GM19438 (cell line): ENCODE measurements around the gene NCCRP1.
"Not testable (repeated sequence)": the region's sequence is repeated elsewhere in the genome, so short reads cannot be mapped to it uniquely, and the experiment has no call there.

ENCODE experiments used
- ATAC-seq: cut with Tn5 transposase; IDR thresholded peaks from one replicate; pipeline ENCODE4 v1.9.1; 2021; ENCODE audit warnings: low read depth; ENCODE audit not compliant: unreplicated experiment

NCCRP1 gene

GRCh38 chr19:39205449-39205764 lies 8.6 kb downstream of the NCCRP1 start:
- no peak for ATAC-seq

- no peak for ATAC-seq
Measured at GRCh38 chr19:39206122-39206521, 9.4 kb downstream of the NCCRP1 start.

GRCh38 chr19:39207293-39207836 lies 10.6 kb downstream of the NCCRP1 start:
- no peak for ATAC-seq

- no peak for ATAC-seq
Measured at GRCh38 chr19:39208175-39208795, 11.5 kb downstream of the NCCRP1 start.

GRCh38 chr19:39209196-39209595 lies 12.4 kb downstream of the NCCRP1 start:
- no peak for ATAC-seq

- no peak for ATAC-seq
Measured at GRCh38 chr19:39211731-39212374, 15.1 kb downstream of the NCCRP1 start.

- no peak for ATAC-seq
Measured at GRCh38 chr19:39212375-39212742, 15.6 kb downstream of the NCCRP1 start.

- not testable (repeated sequence) for ATAC-seq
Measured at GRCh38 chr19:39215323-39215722, 18.6 kb downstream of the NCCRP1 start.

- ATAC-seq: no peak
Measured at GRCh38 chr19:39217094-39217493, 20.3 kb downstream of the NCCRP1 start.

- ATAC-seq: no peak
Measured at GRCh38 chr19:39218230-39219007, 21.7 kb downstream of the NCCRP1 start.

GRCh38 chr19:39219108-39219507 lies 22.3 kb downstream of the NCCRP1 start:
- not testable (repeated sequence) for ATAC-seq

GRCh38 chr19:39223703-39224279 lies 27.0 kb downstream of the NCCRP1 start:
- no peak for ATAC-seq

GRCh38 chr19:39224910-39225309 lies 28.1 kb downstream of the NCCRP1 start:
- ATAC-seq: no peak

GRCh38 chr19:39230096-39230764 lies 33.5 kb downstream of the NCCRP1 start:
- ATAC-seq: no peak

GRCh38 chr19:39232708-39233107 lies 35.9 kb downstream of the NCCRP1 start:
- no peak for ATAC-seq

GRCh38 chr19:39236527-39236926 lies 39.8 kb downstream of the NCCRP1 start:
- no peak for ATAC-seq

- ATAC-seq: no peak
Measured at GRCh38 chr19:39237200-39238184, 40.7 kb downstream of the NCCRP1 start.

- no peak for ATAC-seq
Measured at GRCh38 chr19:39238209-39238608, 41.4 kb downstream of the NCCRP1 start.

GRCh38 chr19:39238944-39239343 lies 42.2 kb downstream of the NCCRP1 start:
- no peak for ATAC-seq

- ATAC-seq: no peak
Measured at GRCh38 chr19:39240421-39240820, 43.7 kb downstream of the NCCRP1 start.
